ENCODE results near the gene PCYT2. TPM values are rescaled to one million over a fixed set of nuclear protein-coding genes. Genes with fewer than 3 reads are reported as not detected.
A peak's percentile ranks its signal among the peaks of the same experiment; 100 is the strongest.

The PCYT2 gene
- polyA plus RNA-seq, 1 donor from 2014 or later: 20.0 TPM

GRCh38 chr17:81870131-81870980 is 40.8 kb downstream of the PCYT2 start:
- no peaks in the 10 kb centered on the region for H3K9me3 Mint-ChIP-seq
- peak overlapping the region; percentile 93 to 99 (median 97) for H3K27ac Mint-ChIP-seq
- H3K4me3 Mint-ChIP-seq: peak overlapping the region; percentile 83 to 97 (median 94)
- peaks cover 2% of the 10 kb centered on the region for H3K36me3 Mint-ChIP-seq
- H3K27me3 Mint-ChIP-seq: no peaks in the 10 kb centered on the region
- peaks cover 13 to 20% (median 14%) of the 10 kb centered on the region in 3 donors for H3K4me1 Mint-ChIP-seq

- Mint-ChIP-seq H3K27me3 (no peaks in the 10 kb centered on the region), H3K4me3 (peak overlapping the region; percentile 83 to 97 (median 94)), H3K9me3 (no peaks in the 10 kb centered on the region), H3K27ac (peak overlapping the region; percentile 93 to 99 (median 97)), H3K36me3 (peaks cover 2% of the 10 kb centered on the region), H3K4me1 (peaks cover 13 to 22% (median 14%) of the 10 kb centered on the region in 3 donors)
These were observed 41.7 kb downstream of the PCYT2 start for GRCh38 chr17:81869221-81870130.

GRCh38 chr17:81868674-81869220 is 42.5 kb downstream of the PCYT2 start:
- Mint-ChIP-seq H3K36me3 (peaks cover 4% of the 10 kb centered on the region), H3K9me3 (no peaks in the 10 kb centered on the region), H3K4me3 (peak overlapping the region in 3 of 4 donors; percentile 92 to 97 (median 96)), H3K27ac (peak overlapping the region; percentile 93 to 99 (median 97)), H3K4me1 (peaks cover 14 to 19% (median 14%) of the 10 kb centered on the region in 3 donors), H3K27me3 (no peaks in the 10 kb centered on the region)

- Mint-ChIP-seq H3K36me3 (peaks cover 4% of the 10 kb centered on the region), H3K27me3 (no peaks in the 10 kb centered on the region), H3K27ac (peak overlapping the region; percentile 53 to 99 (median 97)), H3K9me3 (no peaks in the 10 kb centered on the region), H3K4me3 (peak overlapping the region in 1 of 4 donors; percentile 73), H3K4me1 (peaks cover 16 to 20% (median 19%) of the 10 kb centered on the region in 3 donors)
These were observed 43.1 kb downstream of the PCYT2 start for GRCh38 chr17:81867991-81868673.

- H3K4me3 Mint-ChIP-seq: peak overlapping the region in 2 of 4 donors; percentile 27 to 73
- peaks cover 4% of the 10 kb centered on the region for H3K36me3 Mint-ChIP-seq
- peaks cover 12 to 20% (median 19%) of the 10 kb centered on the region in 3 donors for H3K4me1 Mint-ChIP-seq
These were observed 43.8 kb downstream of the PCYT2 start for GRCh38 chr17:81867170-81867990.

GRCh38 chr17:81866440-81867169 is 44.6 kb downstream of the PCYT2 start:
- Mint-ChIP-seq H3K4me1 (peaks cover 10 to 20% (median 14%) of the 10 kb centered on the region in 3 donors), H3K36me3 (peaks cover 4% of the 10 kb centered on the region), H3K27me3 (no peaks in the 10 kb centered on the region)

More at GRCh38 chr17:81867170-81867990, 43.8 kb downstream of the PCYT2 start:
- Mint-ChIP-seq H3K9me3 (no peaks in the 10 kb centered on the region), H3K27ac (peak overlapping the region; percentile 63 to 99 (median 91)), H3K27me3 (no peaks in the 10 kb centered on the region)

GRCh38 chr17:81865733-81866439 is 45.3 kb downstream of the PCYT2 start:
- H3K27ac Mint-ChIP-seq: peak overlapping the region; percentile 86 to 99 (median 88)
- peak overlapping the region in 1 of 4 donors; percentile 73 for H3K4me3 Mint-ChIP-seq
- H3K4me1 Mint-ChIP-seq: peaks cover 14 to 20% (median 14%) of the 10 kb centered on the region in 3 donors
- peaks cover 4% of the 10 kb centered on the region for H3K36me3 Mint-ChIP-seq
- H3K27me3 Mint-ChIP-seq: no peaks in the 10 kb centered on the region
- H3K9me3 Mint-ChIP-seq: no peaks in the 10 kb centered on the region

More at GRCh38 chr17:81866440-81867169, 44.6 kb downstream of the PCYT2 start:
- no peaks in the 10 kb centered on the region for H3K9me3 Mint-ChIP-seq
- H3K4me3 Mint-ChIP-seq: peak overlapping the region in 1 of 4 donors; percentile 73
- H3K27ac Mint-ChIP-seq: peak overlapping the region; percentile 46 to 99 (median 86)

- Mint-ChIP-seq H3K27me3 (peaks cover 3% of the 10 kb centered on the region), H3K36me3 (peaks cover 4% of the 10 kb centered on the region), H3K4me3 (peak overlapping the region in 1 of 4 donors; percentile 73), H3K4me1 (peaks cover 14 to 20% (median 17%) of the 10 kb centered on the region in 3 donors), H3K9me3 (no peaks in the 10 kb centered on the region), H3K27ac (peak overlapping the region; percentile 86 to 99 (median 88))
These were observed 45.9 kb downstream of the PCYT2 start for GRCh38 chr17:81865358-81865732.

GRCh38 chr17:81863833-81864768 is 47.1 kb downstream of the PCYT2 start:
- no peaks in the 10 kb centered on the region for H3K9me3 Mint-ChIP-seq
- H3K4me1 Mint-ChIP-seq: peaks cover 14 to 23% (median 15%) of the 10 kb centered on the region in 3 donors
- H3K27ac Mint-ChIP-seq: peak overlapping the region in 2 of 3 donors; percentile 50 to 99
- peaks cover 2% of the 10 kb centered on the region for H3K36me3 Mint-ChIP-seq
- H3K27me3 Mint-ChIP-seq: peaks cover 3% of the 10 kb centered on the region
- H3K4me3 Mint-ChIP-seq: peak overlapping the region in 2 of 4 donors; percentile 48 to 73

GRCh38 chr17:81863123-81863675 is 48.0 kb downstream of the PCYT2 start:
- H3K9me3 Mint-ChIP-seq: no peaks in the 10 kb centered on the region
- H3K27ac Mint-ChIP-seq: peak overlapping the region; percentile 9 to 99 (median 87)
- peaks cover 14 to 23% (median 15%) of the 10 kb centered on the region in 3 donors for H3K4me1 Mint-ChIP-seq
- H3K36me3 Mint-ChIP-seq: peaks cover 2% of the 10 kb centered on the region
- H3K27me3 Mint-ChIP-seq: peaks cover 3% of the 10 kb centered on the region
- peak overlapping the region in 2 of 4 donors; percentile 26 to 73 for H3K4me3 Mint-ChIP-seq
